HCT116 (cell line): ENCODE data around the gene CSTF2.

Experiments
- CEBPB ChIP-seq: IDR thresholded peaks from 2 replicates; pipeline ENCODE4 v1.6.1; 2012; ENCODE audit warnings: low read depth
- CTCF ChIP-seq, 3 experiments: fragments of 200-600 bp in 1 of 3; sonication (generic) in 1 of 3; IDR thresholded peaks in 2 of 3; conservative IDR thresholded peaks in 1 of 3; 2 replicates each; pipeline ENCODE4 v1.5.1; 2012 to 2017; ENCODE audit warnings: low read depth in 2 of 3, low read length in 2 of 3, antibody characterized with exemption in 1 of 3, borderline replicate concordance in 1 of 3, control low read depth in 1 of 3, mild to moderate bottlenecking in 1 of 3, mixed read lengths in 1 of 3, mixed run types in 1 of 3, moderate library complexity in 1 of 3; ENCODE audit not compliant: insufficient read depth in 1 of 3
- ELF1 ChIP-seq: IDR thresholded peaks from 2 replicates; pipeline ENCODE4 v1.6.1; 2012; ENCODE audit warnings: low read depth, borderline replicate concordance
- EZH2 ChIP-seq: fragments of 200-600 bp; sonication (generic); IDR thresholded peaks from 2 replicates; pipeline ENCODE4 v1.6.1; 2017; ENCODE audit warnings: antibody characterized with exemption, mixed run types
- POLR2A ChIP-seq: IDR thresholded peaks from 2 replicates; pipeline ENCODE4 v1.7.0; 2011; ENCODE audit warnings: borderline replicate concordance; ENCODE audit not compliant: insufficient read depth, insufficient read length; ENCODE audit errors: extremely low read depth
- RAD21 ChIP-seq: IDR thresholded peaks from 2 replicates; pipeline ENCODE4 v1.6.1; 2012; ENCODE audit warnings: low read depth, mild to moderate bottlenecking
- REST ChIP-seq: IDR thresholded peaks from 2 replicates; pipeline ENCODE4 v1.6.1; 2012; ENCODE audit warnings: low read depth
- SIN3A ChIP-seq: IDR thresholded peaks from 2 replicates; pipeline ENCODE4 v1.6.1; 2012; ENCODE audit warnings: low read depth
- SRF ChIP-seq: IDR thresholded peaks from 2 replicates; pipeline ENCODE4 v1.6.1; 2012; ENCODE audit warnings: low read depth
- YY1 ChIP-seq: IDR thresholded peaks from 2 replicates; pipeline ENCODE4 v1.6.1; 2011; ENCODE audit warnings: low read length, low read depth, moderate library complexity, mild to moderate bottlenecking; ENCODE audit not compliant: insufficient replicate concordance; ENCODE audit errors: extremely low read depth

- TF ChIP-seq POLR2A (no peak), CTCF (IDR thresholded peaks at IDR 0.05 in 2 of 3, conservative IDR thresholded peaks at IDR 0.05 in 1 of 3; ENCODE audit: borderline replicate concordance in 1 of 3, insufficient read depth in 1 of 3, low read depth in 2 of 3, low read length in 2 of 3) (no peak), SRF (no peak), REST (no peak), YY1 (no peak), ELF1 (no peak), RAD21 (no peak), CEBPB (no peak), EZH2 (no peak), SIN3A (no peak)
Observed at GRCh38 chrX:100883654-100884053, 63.5 kb downstream of the CSTF2 start.
